Measurements from ENCODE around the gene LHCGR.

The LHCGR gene

GRCh38 chr2:48721158-48721557 lies 34.4 kb downstream of the LHCGR start:
- DNase-seq (ENCODE audit: low read depth), result no peak
- H3K4me3 ChIP-seq (ENCODE audit: low read depth, low read length), result no peak overlapping the region
- no peak for TF ChIP-seq CTCF (IDR thresholded peaks at IDR 0.05; ENCODE audit: low read depth, low read length, missing control alignments)

- no peak overlapping the region for H3K4me3 ChIP-seq (ENCODE audit: low read depth, low read length)
- DNase-seq (ENCODE audit: low read depth), result no peak
- TF ChIP-seq CTCF (IDR thresholded peaks at IDR 0.05; ENCODE audit: low read depth, low read length, missing control alignments), result no peak
These were observed 35.9 kb downstream of the LHCGR start for GRCh38 chr2:48719480-48720177.

- no peak for TF ChIP-seq CTCF (IDR thresholded peaks at IDR 0.05; ENCODE audit: low read depth, low read length, missing control alignments)
- no peak for DNase-seq (ENCODE audit: low read depth)
- H3K4me3 ChIP-seq (ENCODE audit: low read depth, low read length), result no peak overlapping the region
These were observed 37.7 kb downstream of the LHCGR start for GRCh38 chr2:48717846-48718245.

- no peak overlapping the region for H3K4me3 ChIP-seq (ENCODE audit: low read depth, low read length)
- no peak for DNase-seq (ENCODE audit: low read depth)
- no peak for TF ChIP-seq CTCF (IDR thresholded peaks at IDR 0.05; ENCODE audit: low read depth, low read length, missing control alignments)
These were observed 39.6 kb downstream of the LHCGR start for GRCh38 chr2:48715956-48716355.

- no peak overlapping the region for H3K4me3 ChIP-seq (ENCODE audit: low read depth, low read length)
- no peak for DNase-seq (ENCODE audit: low read depth)
- TF ChIP-seq CTCF (IDR thresholded peaks at IDR 0.05; ENCODE audit: low read depth, low read length, missing control alignments), result no peak
These were observed 40.3 kb downstream of the LHCGR start for GRCh38 chr2:48715042-48715899.

- DNase-seq (ENCODE audit: low read depth), result no peak
- H3K4me3 ChIP-seq (ENCODE audit: low read depth, low read length), result no peak overlapping the region
- no peak for TF ChIP-seq CTCF (IDR thresholded peaks at IDR 0.05; ENCODE audit: low read depth, low read length, missing control alignments)
These were observed 41.3 kb downstream of the LHCGR start for GRCh38 chr2:48714245-48714644.

Data from GM12864 (cell line).